ENCODE data around the gene ECEL1. TPM values are rescaled to one million over a fixed set of nuclear protein-coding genes. Genes with fewer than 3 reads are reported as not detected.

The ECEL1 gene
- polyA plus RNA-seq, 6 donors from 2014 or later = not detected

DNA sequence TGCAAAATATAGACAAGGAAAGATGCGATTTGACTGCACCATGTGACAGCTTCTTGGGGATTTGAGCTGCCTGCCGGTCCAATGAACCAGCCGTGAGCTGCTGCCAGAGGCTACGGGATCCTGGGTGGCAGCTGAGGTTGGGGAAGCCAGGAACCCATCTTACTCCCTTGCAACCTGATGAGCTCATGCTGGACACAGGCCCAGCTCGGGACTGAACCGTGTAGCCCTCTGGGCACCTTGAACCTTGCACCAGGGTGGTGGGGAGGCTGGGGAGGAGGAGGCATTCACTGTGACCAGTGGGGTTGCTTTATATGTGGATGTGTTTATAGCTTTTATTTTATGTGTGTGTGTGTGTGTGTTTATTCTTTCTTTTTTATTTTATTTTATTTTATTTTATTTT is 22.6 kb downstream of the ECEL1 start:
- ATAC-seq (ENCODE audit: low read depth in 2 of 2) (no peak), DNase-seq (no peak)
- Mint-ChIP-seq H3K27me3 (peaks cover under 1 to 24% (median 5%) of the 10 kb centered on the region in 3 donors), H3K27ac (no peak overlapping the region), H3K4me1 (peaks cover 0 to 9% (median 9%) of the 10 kb centered on the region in 3 donors), H3K9me3 (peaks cover 0 to 8% (median 3%) of the 10 kb centered on the region in 7 donors), H3K4me3 (no peak overlapping the region), H3K36me3 (no peaks in the 10 kb centered on the region)

GRCh38 chr2:232464544-232464885 is 23.1 kb downstream of the ECEL1 start:
- no peak overlapping the region for H3K27ac Mint-ChIP-seq
- no peak for ATAC-seq (ENCODE audit: low read depth in 2 of 2)
- H3K4me1 Mint-ChIP-seq = peaks cover 0 to 9% (median 9%) of the 10 kb centered on the region in 3 donors
- H3K9me3 Mint-ChIP-seq = peaks cover 0 to 7% (median 3%) of the 10 kb centered on the region in 7 donors
- no peak overlapping the region for H3K4me3 Mint-ChIP-seq
- H3K27me3 Mint-ChIP-seq = peaks cover 0 to 24% (median 11%) of the 10 kb centered on the region in 3 donors
- H3K36me3 Mint-ChIP-seq = no peaks in the 10 kb centered on the region
- no peak for DNase-seq

- Mint-ChIP-seq H3K4me1 (peaks cover 0 to 9% (median 9%) of the 10 kb centered on the region in 3 donors), H3K27me3 (peaks cover 0 to 24% (median 17%) of the 10 kb centered on the region in 3 donors), H3K9me3 (peaks cover 0 to 7% (median 3%) of the 10 kb centered on the region in 7 donors), H3K27ac (no peak overlapping the region), H3K36me3 (no peaks in the 10 kb centered on the region), H3K4me3 (no peak overlapping the region)
- no peak for ATAC-seq (ENCODE audit: low read depth in 2 of 2)
- no peak for DNase-seq
These were observed 23.7 kb downstream of the ECEL1 start for GRCh38 chr2:232463701-232464543.

DNA sequence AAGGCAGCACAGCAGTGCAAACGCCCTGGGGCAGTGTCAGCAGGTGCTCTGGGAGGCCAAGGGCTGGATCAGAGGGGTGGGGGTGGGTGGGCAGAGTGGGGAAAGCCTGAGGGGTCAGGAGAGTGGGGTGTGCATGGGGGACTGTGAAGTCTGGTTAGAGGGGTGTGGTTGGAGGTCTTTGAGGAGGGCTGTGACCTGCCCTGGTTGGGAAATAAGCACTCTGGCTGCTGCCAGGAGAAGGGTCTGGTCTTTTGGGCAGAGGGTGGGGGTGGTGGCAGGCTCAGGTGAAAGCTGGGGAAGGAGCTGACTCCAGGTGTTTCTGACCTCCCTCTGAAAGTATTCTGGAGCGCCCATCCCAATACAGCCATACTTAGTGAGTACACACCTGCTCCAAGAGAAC is 27.5 kb downstream of the ECEL1 start:
- ATAC-seq (ENCODE audit: low read depth in 2 of 2) (no peak), DNase-seq (no peak)
- no peaks in the 10 kb centered on the region for H3K36me3 Mint-ChIP-seq
- H3K27me3 Mint-ChIP-seq = peaks cover 0 to 46% (median 41%) of the 10 kb centered on the region in 3 donors
- no peaks in the 10 kb centered on the region for H3K4me1 Mint-ChIP-seq
- H3K9me3 Mint-ChIP-seq = no peaks in the 10 kb centered on the region
- no peak overlapping the region for H3K27ac Mint-ChIP-seq
- peak overlapping the region in 1 of 8 donors; percentile 56 for H3K4me3 Mint-ChIP-seq

GRCh38 chr2:232459419-232460035 is 28.1 kb downstream of the ECEL1 start:
- Mint-ChIP-seq H3K9me3 (no peaks in the 10 kb centered on the region), H3K27me3 (peaks cover 0 to 53% (median 43%) of the 10 kb centered on the region in 3 donors), H3K27ac (no peak overlapping the region), H3K36me3 (no peaks in the 10 kb centered on the region), H3K4me3 (no peak overlapping the region), H3K4me1 (no peaks in the 10 kb centered on the region)
- ATAC-seq (ENCODE audit: low read depth in 2 of 2) (no peak), DNase-seq (no peak)

DNA sequence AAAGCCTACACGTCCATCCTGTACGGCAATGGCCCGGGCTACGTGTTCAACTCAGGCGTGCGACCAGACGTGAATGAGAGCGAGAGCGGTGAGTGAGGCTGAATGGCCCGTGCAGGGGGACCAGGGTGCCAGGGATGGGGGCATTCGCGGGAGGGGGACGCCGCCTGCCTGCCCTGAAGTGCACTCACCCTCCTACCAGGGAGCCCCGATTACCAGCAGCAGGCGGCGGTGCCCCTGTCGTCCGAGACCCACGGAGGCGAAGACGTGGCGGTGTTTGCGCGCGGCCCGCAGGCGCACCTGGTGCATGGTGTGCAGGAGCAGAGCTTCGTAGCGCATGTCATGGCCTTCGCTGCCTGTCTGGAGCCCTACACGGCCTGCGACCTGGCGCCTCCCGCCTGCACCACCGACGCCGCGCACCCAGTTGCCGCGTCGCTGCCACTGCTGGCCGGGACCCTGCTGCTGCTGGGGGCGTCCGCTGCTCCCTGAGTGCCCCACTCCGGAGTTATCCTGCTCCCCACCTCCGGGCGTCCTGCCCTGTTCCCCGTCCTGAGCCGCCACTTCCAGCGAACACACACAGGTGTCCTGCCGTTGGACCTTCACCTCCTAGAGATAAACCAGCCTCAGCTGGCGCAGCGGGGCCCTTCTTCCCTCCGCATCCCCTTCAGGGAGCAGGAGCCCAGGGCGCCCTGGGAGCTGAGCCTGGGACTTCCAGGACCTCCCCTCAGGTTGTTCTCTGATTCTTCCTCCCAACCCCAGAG is 28.8 kb downstream of the ECEL1 start:
- H3K27me3 Mint-ChIP-seq = peaks cover 0 to 54% (median 46%) of the 10 kb centered on the region in 3 donors
- no peak overlapping the region for H3K27ac Mint-ChIP-seq
- ATAC-seq (ENCODE audit: low read depth in 2 of 2) = no peak
- H3K4me1 Mint-ChIP-seq = no peaks in the 10 kb centered on the region
- H3K4me3 Mint-ChIP-seq = no peak overlapping the region
- no peaks in the 10 kb centered on the region for H3K36me3 Mint-ChIP-seq
- no peak for DNase-seq
- H3K9me3 Mint-ChIP-seq = no peaks in the 10 kb centered on the region

DNA sequence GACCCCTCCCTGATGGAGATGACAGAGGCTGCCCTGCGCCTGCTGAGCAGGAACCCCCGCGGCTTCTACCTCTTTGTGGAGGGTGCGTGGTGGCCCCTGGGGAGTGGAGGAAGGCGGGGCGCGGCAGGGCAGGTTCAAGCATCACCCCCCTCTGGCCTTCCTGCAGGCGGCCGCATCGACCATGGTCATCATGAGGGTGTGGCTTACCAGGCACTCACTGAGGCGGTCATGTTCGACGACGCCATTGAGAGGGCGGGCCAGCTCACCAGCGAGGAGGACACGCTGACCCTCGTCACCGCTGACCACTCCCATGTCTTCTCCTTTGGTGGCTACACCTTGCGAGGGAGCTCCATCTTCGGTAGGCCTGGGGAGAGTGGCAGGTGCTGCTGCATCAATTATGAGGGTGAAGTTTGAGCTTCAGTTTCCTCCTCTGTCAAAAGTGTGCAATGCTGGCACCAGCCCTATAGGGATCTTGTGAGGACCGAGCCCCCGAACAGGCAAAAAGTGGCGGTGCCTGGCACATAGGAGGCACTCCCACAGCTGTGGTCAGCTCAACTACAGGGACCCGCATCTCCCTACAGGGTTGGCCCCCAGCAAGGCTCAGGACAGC is 29.5 kb downstream of the ECEL1 start:
- DNase-seq = no peak
- no peak overlapping the region for H3K27ac Mint-ChIP-seq
- ATAC-seq (ENCODE audit: low read depth in 2 of 2) = no peak
- H3K36me3 Mint-ChIP-seq = no peaks in the 10 kb centered on the region
- H3K27me3 Mint-ChIP-seq = peaks cover 0 to 54% (median 51%) of the 10 kb centered on the region in 3 donors
- no peaks in the 10 kb centered on the region for H3K4me1 Mint-ChIP-seq
- no peak overlapping the region for H3K4me3 Mint-ChIP-seq
- no peaks in the 10 kb centered on the region for H3K9me3 Mint-ChIP-seq

- ATAC-seq (ENCODE audit: low read depth in 2 of 2) = no peak
- DNase-seq = no peak
- H3K4me3 Mint-ChIP-seq = no peak overlapping the region
- H3K4me1 Mint-ChIP-seq = no peaks in the 10 kb centered on the region
- H3K36me3 Mint-ChIP-seq = no peaks in the 10 kb centered on the region
- peaks cover 0 to 54% (median 54%) of the 10 kb centered on the region in 3 donors for H3K27me3 Mint-ChIP-seq
- no peak overlapping the region for H3K27ac Mint-ChIP-seq
- no peaks in the 10 kb centered on the region for H3K9me3 Mint-ChIP-seq
These were observed 30.3 kb downstream of the ECEL1 start for GRCh38 chr2:232457121-232458011.

- H3K9me3 Mint-ChIP-seq = no peaks in the 10 kb centered on the region
- ATAC-seq (ENCODE audit: low read depth in 2 of 2) (no peak), DNase-seq (no peak)
- peaks cover under 1 to 54% (median 49%) of the 10 kb centered on the region in 3 donors for H3K27me3 Mint-ChIP-seq
- no peaks in the 10 kb centered on the region for H3K36me3 Mint-ChIP-seq
- no peak overlapping the region for H3K27ac Mint-ChIP-seq
- no peak overlapping the region for H3K4me3 Mint-ChIP-seq
- no peaks in the 10 kb centered on the region for H3K4me1 Mint-ChIP-seq
These were observed 31.1 kb downstream of the ECEL1 start for GRCh38 chr2:232456296-232457120.

- DNase-seq (no peak), ATAC-seq (ENCODE audit: low read depth in 2 of 2) (no peak)
- H3K9me3 Mint-ChIP-seq = no peaks in the 10 kb centered on the region
- no peak within 1 kb of the TSS for H3K27ac Mint-ChIP-seq
- peaks cover 3 to 54% (median 45%) of the 10 kb centered on the region in 3 donors for H3K27me3 Mint-ChIP-seq
- H3K4me1 Mint-ChIP-seq = no peaks in the 10 kb centered on the region
- peak within 1 kb of the TSS in 1 of 8 donors; percentile 4 for H3K4me3 Mint-ChIP-seq
- no peaks in the 10 kb centered on the region for H3K36me3 Mint-ChIP-seq
These were observed 32.0 kb downstream of the ECEL1 start, which contains the start of gene ALPI for GRCh38 chr2:232455426-232456255. Gene ALPI, plus strand, starts transcription at chr2:232456153. Its CDS starts 47 bp downstream, at chr2:232456200.

- ATAC-seq (ENCODE audit: low read depth in 2 of 2) = no peak
- H3K27ac Mint-ChIP-seq = no peak overlapping the region
- peaks cover 3 to 48% (median 44%) of the 10 kb centered on the region in 3 donors for H3K27me3 Mint-ChIP-seq
These were observed 33.0 kb downstream of the ECEL1 start for GRCh38 chr2:232454630-232455029.

More at GRCh38 chr2:232454630-232455029, 33.0 kb downstream of the ECEL1 start:
- Mint-ChIP-seq H3K4me1 (no peaks in the 10 kb centered on the region), H3K36me3 (no peaks in the 10 kb centered on the region), H3K9me3 (no peaks in the 10 kb centered on the region), H3K4me3 (no peak overlapping the region)
- no peak for DNase-seq
